ENCODE measurements around the gene STARD10.

The STARD10 gene

DNA sequence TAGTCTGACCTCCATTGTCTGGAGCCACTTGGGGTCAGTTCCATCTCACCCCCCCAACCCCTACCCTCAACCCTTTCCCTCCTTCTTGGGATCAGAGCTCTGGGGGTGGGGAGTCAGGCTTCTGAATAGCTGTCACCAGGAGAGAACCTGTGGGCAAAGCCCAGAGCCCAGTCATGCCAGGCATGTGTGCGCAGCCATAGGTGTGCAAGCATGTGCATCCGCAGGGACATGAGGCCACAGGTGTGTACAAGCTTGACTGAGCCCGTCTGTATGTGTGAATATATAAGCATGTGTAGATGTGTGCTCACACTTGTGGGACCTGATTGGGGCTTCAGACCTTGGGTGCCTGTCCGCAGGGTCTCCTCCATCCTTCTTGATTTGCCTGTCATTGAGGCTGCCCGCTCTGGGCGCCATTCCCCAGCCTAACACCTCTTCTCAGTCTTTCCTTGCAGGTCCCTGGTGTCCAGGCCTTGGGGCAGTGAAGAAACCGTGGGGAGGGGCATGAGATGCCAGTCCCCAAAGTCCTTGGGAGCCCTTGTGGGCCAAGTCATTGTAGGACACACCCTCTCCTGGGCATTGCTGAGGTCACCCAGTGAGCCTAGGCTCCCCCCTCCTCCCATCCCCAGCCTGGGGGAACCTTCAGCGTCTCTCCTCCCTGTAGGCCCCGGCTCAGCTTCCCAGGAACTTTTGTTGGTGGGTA is 29.4 kb upstream of the STARD10 start:
- TF ChIP-seq CTCF (IDR thresholded peaks at IDR 0.05): no peak

DNA sequence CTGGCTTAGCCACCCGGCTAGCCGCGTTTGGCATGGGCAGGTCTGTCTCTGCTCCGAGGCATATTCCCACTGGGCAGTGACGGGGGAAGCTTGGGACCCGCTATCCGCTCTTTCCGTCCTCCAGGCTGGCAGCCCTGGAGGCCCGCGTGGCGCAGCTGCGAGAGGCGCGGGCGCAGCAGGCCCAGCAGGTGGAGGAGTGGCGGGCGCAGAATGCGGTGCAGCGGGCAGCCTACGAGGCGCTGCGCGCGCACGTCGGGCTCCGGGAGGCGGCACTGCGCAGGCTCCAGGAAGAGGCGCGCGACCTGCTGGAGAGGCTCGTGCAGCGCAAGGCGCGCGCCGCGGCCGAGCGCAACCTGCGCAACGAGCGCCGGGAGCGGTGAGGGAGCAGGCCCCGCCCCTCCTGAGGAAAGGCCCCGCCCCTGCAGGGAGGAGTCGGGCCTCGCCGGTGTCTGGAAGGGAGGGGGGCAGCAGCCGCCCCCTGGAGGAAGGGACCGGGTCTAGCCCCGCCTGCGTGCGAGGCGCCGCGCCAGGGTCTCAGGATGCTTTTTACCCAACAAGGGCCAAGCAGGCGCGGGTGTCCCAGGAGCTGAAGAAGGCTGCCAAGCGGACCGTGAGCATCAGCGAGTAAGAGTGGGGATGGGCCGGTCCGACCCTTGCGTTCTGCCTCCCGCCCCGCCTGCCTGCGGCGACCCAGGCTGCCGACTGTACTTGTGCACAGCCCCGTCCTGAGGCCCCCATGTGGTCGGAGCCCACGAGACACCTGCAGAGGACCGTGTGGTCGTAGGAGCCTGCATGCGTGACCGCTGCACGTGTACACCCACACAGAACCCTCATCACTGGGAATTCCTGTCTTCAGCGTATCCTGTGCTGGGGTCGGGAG is 28.3 kb upstream of the STARD10 start:
- 0 out of 2 replicates have a peak, but pooled peaks have one; percentile 14 for TF ChIP-seq CTCF (IDR thresholded peaks at IDR 0.05)

- TF ChIP-seq CTCF (IDR thresholded peaks at IDR 0.05): no peak
Observed at GRCh38 chr11:72821221-72821919, 27.5 kb upstream of the STARD10 start.

DNA sequence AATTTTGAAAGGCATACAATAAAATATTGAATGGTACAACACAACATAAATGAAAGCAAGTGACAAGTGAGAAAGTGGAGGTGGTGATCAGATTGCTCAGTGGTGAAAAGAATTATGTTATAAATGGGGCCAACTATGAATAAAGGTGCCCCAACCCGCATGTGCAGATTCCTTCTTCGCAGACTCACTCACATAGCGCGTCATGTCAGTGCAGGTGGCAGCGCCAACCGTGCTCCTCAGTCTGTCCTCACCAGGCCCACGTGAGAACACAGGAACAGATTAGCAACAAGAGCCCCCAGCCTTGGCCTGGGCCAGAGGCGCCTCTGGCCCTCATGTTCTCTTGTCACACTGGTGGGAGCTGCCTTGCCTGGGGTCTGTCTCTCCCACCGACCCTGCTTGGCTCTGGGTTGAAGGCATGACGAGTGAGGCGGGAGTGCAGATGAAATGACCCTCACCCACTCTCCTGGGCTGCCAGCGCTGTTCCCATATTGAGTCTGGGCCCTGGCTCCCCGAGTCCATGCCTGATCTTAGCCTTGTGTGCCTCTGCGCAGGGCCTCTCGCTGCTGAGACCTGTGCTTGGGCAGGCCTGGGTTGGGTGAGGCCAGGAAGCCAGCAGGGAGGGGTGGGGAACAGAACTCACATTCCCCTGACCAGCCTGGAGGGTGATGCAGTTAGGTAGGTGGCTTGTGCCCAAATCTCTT is 26.7 kb upstream of the STARD10 start:
- TF ChIP-seq CTCF (IDR thresholded peaks at IDR 0.05): no peak

GRCh38 chr11:72818971-72819370 is 25.1 kb upstream of the STARD10 start:
- TF ChIP-seq CTCF (IDR thresholded peaks at IDR 0.05): no peak

DNA sequence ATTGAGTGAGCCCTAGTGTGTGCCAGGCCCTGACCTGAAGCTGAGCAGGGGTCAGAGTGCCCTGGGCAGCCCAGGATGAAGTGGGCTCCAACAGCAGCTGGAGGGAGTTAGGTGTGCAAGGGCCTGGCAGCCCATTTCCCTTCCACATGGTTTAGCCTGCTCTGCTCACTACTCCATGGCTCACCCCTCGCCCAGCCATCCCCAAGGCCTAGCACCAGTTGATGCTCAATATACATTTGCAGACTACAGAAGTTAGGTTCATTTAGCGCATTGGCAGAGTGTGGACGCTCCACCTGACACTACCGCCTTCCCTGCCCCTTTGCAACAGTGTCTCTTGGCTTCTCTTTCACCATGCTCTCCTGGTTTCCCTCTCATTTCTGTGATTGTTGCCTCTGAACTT is 24.1 kb upstream of the STARD10 start:
- no peak for TF ChIP-seq CTCF (IDR thresholded peaks at IDR 0.05)

GRCh38 chr11:72816404-72816990 is 22.6 kb upstream of the STARD10 start:
- TF ChIP-seq CTCF (IDR thresholded peaks at IDR 0.05): no peak
